HCT116 (cell line): ENCODE data around the gene DENND6A.

Experiments used
- CTCF ChIP-seq, 3 experiments: fragments of 200-600 bp in 1 of 3; sonication (generic) in 1 of 3; IDR thresholded peaks in 2 of 3; conservative IDR thresholded peaks in 1 of 3; 2 replicates each; pipeline ENCODE4 v1.5.1; 2012 to 2017; ENCODE audit warnings: low read depth in 2 of 3, low read length in 2 of 3, antibody characterized with exemption in 1 of 3, borderline replicate concordance in 1 of 3, control low read depth in 1 of 3, mild to moderate bottlenecking in 1 of 3, mixed read lengths in 1 of 3, mixed run types in 1 of 3, moderate library complexity in 1 of 3; ENCODE audit not compliant: insufficient read depth in 1 of 3
- EZH2phosphoT487 ChIP-seq: fragments of 200-600 bp; IDR thresholded peaks from 2 replicates; pipeline ENCODE4 v1.6.1; 2018; ENCODE audit warnings: antibody characterized with exemption, borderline replicate concordance

GRCh38 chr3:57729334-57730045, 36.6 kb upstream of the DENND6A start:
- no peak for TF ChIP-seq CTCF (IDR thresholded peaks at IDR 0.05 in 2 of 3, conservative IDR thresholded peaks at IDR 0.05 in 1 of 3; ENCODE audit: borderline replicate concordance in 1 of 3, insufficient read depth in 1 of 3, low read depth in 2 of 3, low read length in 2 of 3)
- no peak for TF ChIP-seq EZH2phosphoT487
